ENCODE results near the gene BNIPL. TPM values are rescaled to one million over a fixed set of nuclear protein-coding genes. Genes with fewer than 3 reads are reported as not detected.

Gene BNIPL
- total and polyA plus RNA-seq, 2 donors from 2014 or later, result 0.54 to 3.1 TPM

GRCh38 chr1:151043163-151043562 is 6.8 kb downstream of the BNIPL start:
- no peak for TF ChIP-seq CTCF (IDR thresholded peaks at IDR 0.05; ENCODE audit: borderline replicate concordance, extremely low read depth, insufficient read depth)
- H3K27me3 ChIP-seq (ENCODE audit: control insufficient read depth, insufficient read depth, low read length), result no peaks in the 10 kb centered on the region
- intact Hi-C loops (cut with DNase I), result no loop called here
- H3K36me3 ChIP-seq (ENCODE audit: control insufficient read depth in 2 of 3, insufficient read depth in 3 of 3, low read length in 3 of 3), result no peaks in the 10 kb centered on the region
- H3K9ac ChIP-seq (ENCODE audit: low read length in 3 of 3), result no peak overlapping the region
- peaks cover 0 to 3% (median 2%) of the 10 kb centered on the region in 3 donors for H3K4me1 ChIP-seq (ENCODE audit: control insufficient read depth in 2 of 3, insufficient read depth in 2 of 3, low read depth in 1 of 3, low read length in 3 of 3)
- DNase-seq, result no peak
- H3K9me3 ChIP-seq (ENCODE audit: control insufficient read depth in 2 of 3, insufficient read depth in 1 of 3, low read length in 3 of 3), result no peaks in the 10 kb centered on the region
- no peak overlapping the region for H3K4me3 ChIP-seq (ENCODE audit: low read length in 3 of 3)
- FAIRE-seq, result no peak
- H3K27ac ChIP-seq (ENCODE audit: low read depth in 2 of 2, low read length in 2 of 2), result no peak overlapping the region

GRCh38 chr1:151047591-151047924 is 11.2 kb downstream of the BNIPL start, which contains the start of gene C1orf56:
TSS of gene C1orf56 (plus strand) at chr1:151047751. CDS start at chr1:151047848, 97 bp downstream.
- peak within 1 kb of the TSS; percentile 82 to 94 for H3K27ac ChIP-seq (ENCODE audit: low read depth in 2 of 2, low read length in 2 of 2)
- H3K4me3 ChIP-seq (ENCODE audit: low read length in 3 of 3), result peak within 1 kb of the TSS; percentile 70 to 94 (median 89)
- no peaks in the 10 kb centered on the region for H3K9me3 ChIP-seq (ENCODE audit: control insufficient read depth in 2 of 3, insufficient read depth in 1 of 3, low read length in 3 of 3)
- TF ChIP-seq CTCF (IDR thresholded peaks at IDR 0.05; ENCODE audit: borderline replicate concordance, extremely low read depth, insufficient read depth), result no peak
- intact Hi-C loops (cut with DNase I), result no loop called here
- H3K36me3 ChIP-seq (ENCODE audit: control insufficient read depth in 2 of 3, insufficient read depth in 3 of 3, low read length in 3 of 3), result peaks cover 0 to 8% (median 4%) of the 10 kb centered on the region in 3 donors
- peaks cover 0 to 5% (median 3%) of the 10 kb centered on the region in 3 donors for H3K4me1 ChIP-seq (ENCODE audit: control insufficient read depth in 2 of 3, insufficient read depth in 2 of 3, low read depth in 1 of 3, low read length in 3 of 3)
- FAIRE-seq (no peak), DNase-seq (peak; percentile 83 to 94 (median 90))
- H3K9ac ChIP-seq (ENCODE audit: low read length in 3 of 3), result peak within 1 kb of the TSS; percentile 17 to 88 (median 86)
- H3K27me3 ChIP-seq (ENCODE audit: control insufficient read depth, insufficient read depth, low read length), result no peaks in the 10 kb centered on the region

GRCh38 chr1:151047925-151048644 is 11.7 kb downstream of the BNIPL start:
- peaks cover 0 to 13% (median 7%) of the 10 kb centered on the region in 3 donors for H3K36me3 ChIP-seq (ENCODE audit: control insufficient read depth in 2 of 3, insufficient read depth in 3 of 3, low read length in 3 of 3)
- peak overlapping the region; percentile 17 to 88 (median 86) for H3K9ac ChIP-seq (ENCODE audit: low read length in 3 of 3)
- peak; percentile 80 to 88 (median 86) for DNase-seq
- H3K4me1 ChIP-seq (ENCODE audit: control insufficient read depth in 2 of 3, insufficient read depth in 2 of 3, low read depth in 1 of 3, low read length in 3 of 3), result peaks cover 0 to 5% (median 3%) of the 10 kb centered on the region in 3 donors
- peak overlapping the region; percentile 70 to 94 (median 89) for H3K4me3 ChIP-seq (ENCODE audit: low read length in 3 of 3)
- H3K27ac ChIP-seq (ENCODE audit: low read depth in 2 of 2, low read length in 2 of 2), result peak overlapping the region; percentile 82 to 94
- H3K9me3 ChIP-seq (ENCODE audit: control insufficient read depth in 2 of 3, insufficient read depth in 1 of 3, low read length in 3 of 3), result no peaks in the 10 kb centered on the region
- H3K27me3 ChIP-seq (ENCODE audit: control insufficient read depth, insufficient read depth, low read length), result no peaks in the 10 kb centered on the region
- no peak for FAIRE-seq
- intact Hi-C loops (cut with DNase I), result no loop called here
- no peak for TF ChIP-seq CTCF (IDR thresholded peaks at IDR 0.05; ENCODE audit: borderline replicate concordance, extremely low read depth, insufficient read depth)
